Heart right ventricle (tissue), 16 donors: ENCODE results near the gene KLF14. TPM values are rescaled to one million over a fixed set of nuclear protein-coding genes. Genes with fewer than 3 reads are reported as not detected.
"Not testable (repeated sequence)": the region's sequence is repeated elsewhere in the genome, so short reads cannot be mapped to it uniquely, and the experiment has no call there.

Experiments used
- ATAC-seq, 8 donors: fragments of 200-7000 bp; cut with Tn5 transposase; one replicate each; pipeline ENCODE4 v1.9.1; 2020; ENCODE audit warnings: mild to moderate bottlenecking in 8 of 8, moderate library complexity in 8 of 8, moderate number of reproducible peaks in 1 of 8
- DNase-seq, 2 donors: peaks; one replicate each; pipeline ENCODE4 v3.0.0-alpha.2; 2020
- H3K27ac ChIP-seq, 10 donors: fragments of 200-600 bp; sonication (generic) in 2 of 10; one replicate each; pipeline versions ENCODE4 v1.5.0 to v1.8.0; 2020 to 2022; ENCODE audit warnings: mild to moderate bottlenecking in 3 of 10
- H3K27me3 ChIP-seq, 7 donors: fragments of 200-600 bp; one replicate each; pipeline ENCODE4 v1.8.0; 2021 to 2022; ENCODE audit warnings: mild to moderate bottlenecking in 2 of 7
- H3K36me3 ChIP-seq, 9 donors: fragments of 200-600 bp; sonication (generic) in 1 of 9; one replicate each; pipeline versions ENCODE4 v1.5.0 to v1.8.0; 2020 to 2022; ENCODE audit warnings: mild to moderate bottlenecking in 2 of 9
- H3K4me1 ChIP-seq, 9 donors: fragments of 200-600 bp; sonication (generic) in 1 of 9; one replicate each; pipeline versions ENCODE4 v1.5.0 to v1.8.0; 2020 to 2022; ENCODE audit warnings: mild to moderate bottlenecking in 4 of 9
- H3K4me3 ChIP-seq, 10 donors: fragments of 200-600 bp; sonication (generic) in 2 of 10; one replicate each; pipeline versions ENCODE4 v1.5.0 to v1.8.0; 2020 to 2022; ENCODE audit warnings: mild to moderate bottlenecking in 7 of 10, moderate library complexity in 2 of 10
- H3K9me3 ChIP-seq, 11 donors: fragments of 200-600 bp in 10 of 11; sonication (generic) in 2 of 11; one replicate each; pipeline versions ENCODE4 v1.5.0 to v1.8.0; 2013 to 2022; ENCODE audit warnings: mild to moderate bottlenecking in 2 of 11, control low read depth in 1 of 11, moderate library complexity in 1 of 11
- WGBS, 2 donors: extraction: QIAGEN DNeasy Blood & Tissue Kit; methylation state at CpG; one replicate each; pipeline ENCODE4 v1.1.7; 2013; ENCODE audit warnings: inconsistent platforms in 1 of 2; 5-methylcytosine and 5-hydroxymethylcytosine counted together
- intact Hi-C, 10 donors: fragments of 100-400 bp; cut with DNase I; formaldehyde crosslinking; loops; one replicate each; pipeline versions ENCODE4 v1.11.1 to v1.14.2; 2022
- polyA plus RNA-seq, 2 donors: library from polyadenylated mRNA; stranded (reverse); fragments of 200-250 nt; gene quantifications; one replicate each; pipeline ENCODE4 v1.2.3, GENCODE V29; 2013
- total RNA-seq, 10 donors: library from RNA; stranded (reverse); fragmentation: NEBNext Ultra II Directional in 3 of 10; extraction: Animal tissue kit (Norgen Biotek cat#: 25700) in 3 of 10; gene quantifications; one replicate each; pipeline versions ENCODE4 v1.2.1 to v1.2.4, GENCODE V29; 2021 to 2023
- TF ChIP-seq, protein P1 (sequence below), 9 donors: fragments of 200-600 bp; sonication (generic) in 2 of 9; IDR thresholded peaks; one replicate each; pipeline versions ENCODE4 v1.5.0 to v1.8.0; 2021 to 2022; ENCODE audit warnings: antibody characterized with exemption in 9 of 9, mild to moderate bottlenecking in 5 of 9, moderate library complexity in 1 of 9
- donor health status: Arrhythmogenic right ventricular cardiomyopathy.
- donor health status: ischemic (EF 13 %, LVEDD 7.1; RV severe dilation, severe dysfunction).
- donor health status: healthy with polysubstance abuse.
- donor health status: DM: no; HTN: yes; CAD: no.
- donor health status: DM: no; HTN: no; CAD: no.
- donor health status: ischemic (EF 25% LVEDD 6.9; RV normal size, moderate dysfunction).
- donor health status: ischemic (EF 25% LVEDD 5.7; RV mildly dilated, moderate dysfunction).
- donor health status: healthy.
- donor health status: DM: yes; HTN: yes; CAD: no.
- donor health status: Ischemic cardiomyopathy.
- donor health status: ischemic (EF 35%, LVEDD 5.7; RV mildly dilated, moderate dysfunction).
- donor health status: nonischemic (EF 11% LVEDD 7.7; RV severe dilation, severe dysfunction).
- donor health status: DM: yes; HTN: yes; CAD: no.
- donor health status: PGD.
- donor health status: ischemic (EF 29% LVEDD 5.4; RV normal size, mild dysfunction).
- donor health status: nonischemic (EF 23%, LVEDD 6.1; RV moderate dilation, normal function).

KLF14 gene
- total and polyA plus RNA-seq, 12 donors: 0.03 to 0.49 (median 0.13) TPM; not detected in 4

GRCh38 chr7:130700760-130701159, 33.2 kb downstream of the KLF14 start:
- WGBS, 2 donors: 93 to 97% methylated on average over 1 of the region's 1 CpG
- no peaks in the 10 kb centered on the region for H3K9me3 ChIP-seq
- no peak overlapping the region for H3K27ac ChIP-seq
- H3K27me3 ChIP-seq: no peaks in the 10 kb centered on the region
- H3K4me3 ChIP-seq: no peak overlapping the region
- ATAC-seq (no peak), DNase-seq (no peak)
- intact Hi-C loops: no loop called here
- no peaks in the 10 kb centered on the region for H3K36me3 ChIP-seq
- TF ChIP-seq, protein P1, sequence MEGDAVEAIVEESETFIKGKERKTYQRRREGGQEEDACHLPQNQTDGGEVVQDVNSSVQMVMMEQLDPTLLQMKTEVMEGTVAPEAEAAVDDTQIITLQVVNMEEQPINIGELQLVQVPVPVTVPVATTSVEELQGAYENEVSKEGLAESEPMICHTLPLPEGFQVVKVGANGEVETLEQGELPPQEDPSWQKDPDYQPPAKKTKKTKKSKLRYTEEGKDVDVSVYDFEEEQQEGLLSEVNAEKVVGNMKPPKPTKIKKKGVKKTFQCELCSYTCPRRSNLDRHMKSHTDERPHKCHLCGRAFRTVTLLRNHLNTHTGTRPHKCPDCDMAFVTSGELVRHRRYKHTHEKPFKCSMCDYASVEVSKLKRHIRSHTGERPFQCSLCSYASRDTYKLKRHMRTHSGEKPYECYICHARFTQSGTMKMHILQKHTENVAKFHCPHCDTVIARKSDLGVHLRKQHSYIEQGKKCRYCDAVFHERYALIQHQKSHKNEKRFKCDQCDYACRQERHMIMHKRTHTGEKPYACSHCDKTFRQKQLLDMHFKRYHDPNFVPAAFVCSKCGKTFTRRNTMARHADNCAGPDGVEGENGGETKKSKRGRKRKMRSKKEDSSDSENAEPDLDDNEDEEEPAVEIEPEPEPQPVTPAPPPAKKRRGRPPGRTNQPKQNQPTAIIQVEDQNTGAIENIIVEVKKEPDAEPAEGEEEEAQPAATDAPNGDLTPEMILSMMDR (IDR thresholded peaks at IDR 0.05): no peak
- no peaks in the 10 kb centered on the region for H3K4me1 ChIP-seq

DNA sequence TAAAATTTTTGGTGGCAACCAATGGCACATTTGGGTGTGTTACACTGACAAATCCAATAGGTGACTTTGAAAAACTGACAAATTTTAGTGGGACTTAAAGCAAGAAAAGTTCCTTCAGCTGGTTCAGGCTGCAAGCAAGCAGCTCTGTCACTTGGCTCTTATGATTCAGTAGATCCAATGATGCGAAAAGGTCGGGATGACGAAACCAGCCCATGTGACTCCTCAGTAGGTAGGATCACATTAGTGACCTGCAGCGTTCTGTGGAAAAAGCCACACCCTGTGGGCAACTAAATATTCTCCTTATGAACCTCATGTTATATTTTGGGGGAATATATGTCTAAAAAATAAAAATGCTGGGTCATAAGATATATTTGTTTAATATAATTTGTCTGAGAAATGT, 34.3 kb downstream of the KLF14 start:
- no peaks in the 10 kb centered on the region for H3K4me1 ChIP-seq
- intact Hi-C loops: loop anchor here in 2 of 10 donors (10.0 kb wide), 1 partner anchor 215 kb away; no protein-coding TSS in a partner anchor
- DNase-seq (no peak), ATAC-seq (no peak)
- no peak overlapping the region for H3K27ac ChIP-seq
- 66 to 68% methylated on average over 4 of the region's 4 CpGs for WGBS, 2 donors
- H3K4me3 ChIP-seq: no peak overlapping the region
- H3K36me3 ChIP-seq: no peaks in the 10 kb centered on the region
- no peaks in the 10 kb centered on the region for H3K9me3 ChIP-seq
- no peaks in the 10 kb centered on the region for H3K27me3 ChIP-seq
- TF ChIP-seq, protein P1 (IDR thresholded peaks at IDR 0.05): no peak

- no peaks in the 10 kb centered on the region for H3K36me3 ChIP-seq
- no peaks in the 10 kb centered on the region for H3K4me1 ChIP-seq
- TF ChIP-seq, protein P1 (IDR thresholded peaks at IDR 0.05): no peak
- no peak overlapping the region for H3K4me3 ChIP-seq
- intact Hi-C loops: loop anchor here in 2 of 10 donors (10.0 kb wide), 1 partner anchor 213 kb away; no protein-coding TSS in a partner anchor
- H3K9me3 ChIP-seq: no peaks in the 10 kb centered on the region
- DNase-seq: no peak
- no peaks in the 10 kb centered on the region for H3K27me3 ChIP-seq
- ATAC-seq: no peak
- H3K27ac ChIP-seq: no peak overlapping the region
- WGBS, 2 donors: 81 to 88% methylated on average over 2 of the region's 2 CpGs
Observed at GRCh38 chr7:130697820-130698219, 36.2 kb downstream of the KLF14 start.

- ATAC-seq: no peak
- DNase-seq: no peak
- H3K4me3 ChIP-seq: no peak overlapping the region
- no peaks in the 10 kb centered on the region for H3K27me3 ChIP-seq
- H3K9me3 ChIP-seq: peaks cover 0 to 4% (median 0%) of the 10 kb centered on the region in 11 donors
- H3K4me1 ChIP-seq: no peaks in the 10 kb centered on the region
- H3K36me3 ChIP-seq: no peaks in the 10 kb centered on the region
- intact Hi-C loops: loop anchor here in 2 of 10 donors (10.0 kb wide), 1 partner anchor 211 kb away; no protein-coding TSS in a partner anchor
- TF ChIP-seq, protein P1 (IDR thresholded peaks at IDR 0.05): peak; percentile 27 to 64 (median 50)
- no peak overlapping the region for H3K27ac ChIP-seq
- WGBS, 2 donors: 50 to 60% methylated on average over 2 of the region's 2 CpGs
Observed at GRCh38 chr7:130695840-130696239, 38.2 kb downstream of the KLF14 start.

GRCh38 chr7:130692396-130692795, 41.6 kb downstream of the KLF14 start:
- ATAC-seq, H3K27ac ChIP-seq, DNase-seq, H3K36me3 ChIP-seq, H3K4me3 ChIP-seq, H3K4me1 ChIP-seq, H3K27me3 ChIP-seq: not testable (repeated sequence)
- H3K9me3 ChIP-seq: peaks cover 0 to 15% (median 4%) of the 10 kb centered on the region in 11 donors
- WGBS, 2 donors: 93 to 97% methylated on average over 1 of the region's 1 CpG
- intact Hi-C loops: loop anchor here in 2 of 10 donors (10.0 kb wide), 1 partner anchor 208 kb away; no protein-coding TSS in a partner anchor
